Measurements from ENCODE around the gene YWHAB. TPM values are rescaled to one million over a fixed set of nuclear protein-coding genes. Genes with fewer than 3 reads are reported as not detected.

The YWHAB gene
- total and polyA plus RNA-seq, 10 of the 15 experiments (the other 5 are each of a cell fraction or from before 2014, with no cell fraction given), result 63.5 to 323 (median 144) TPM

- TF ChIP-seq STAT3 (IDR thresholded peaks at IDR 0.05; ENCODE audit: low read depth, low read length) (no peak), FOS (IDR thresholded peaks at IDR 0.05; ENCODE audit: borderline replicate concordance, extremely low read depth, insufficient read length) (no peak), YY1 (IDR thresholded peaks at IDR 0.05; ENCODE audit: low read depth, low read length) (0 out of 2 replicates have a peak, but pooled peaks have one; percentile 11), JUNB (IDR thresholded peaks at IDR 0.05) (no peak), YBX1 (IDR thresholded peaks at IDR 0.05) (no peak), ATF7 (IDR thresholded peaks at IDR 0.05; ENCODE audit: low read depth) (peak; percentile 36; the same call in 1 of the 2 replicates), CREM (IDR thresholded peaks at IDR 0.05; ENCODE audit: low read depth) (0 out of 2 replicates have a peak, but pooled peaks have one; percentile 17), RCOR1 (conservative IDR thresholded peaks at IDR 0.05; ENCODE audit: low read depth, low read length) (no peak), SMAD5 (IDR thresholded peaks at IDR 0.05; ENCODE audit: low read depth) (peak; percentile 78; the same call in 1 of the 2 replicates), MTA3 (IDR thresholded peaks at IDR 0.05; ENCODE audit: borderline replicate concordance, low read length) (no peak), RBBP5 (conservative IDR thresholded peaks at IDR 0.05) (no peak), MYB (IDR thresholded peaks at IDR 0.05; ENCODE audit: borderline replicate concordance, low read depth, low read length) (no peak), ZBTB11 (CRISPR knock-in tag; IDR thresholded peaks at IDR 0.05) (0 out of 2 replicates have a peak, but pooled peaks have one; percentile 20), GATAD2B (conservative IDR thresholded peaks at IDR 0.05; ENCODE audit: low read depth) (peak; percentile 96)
- TF ChIP-seq, protein P1, sequence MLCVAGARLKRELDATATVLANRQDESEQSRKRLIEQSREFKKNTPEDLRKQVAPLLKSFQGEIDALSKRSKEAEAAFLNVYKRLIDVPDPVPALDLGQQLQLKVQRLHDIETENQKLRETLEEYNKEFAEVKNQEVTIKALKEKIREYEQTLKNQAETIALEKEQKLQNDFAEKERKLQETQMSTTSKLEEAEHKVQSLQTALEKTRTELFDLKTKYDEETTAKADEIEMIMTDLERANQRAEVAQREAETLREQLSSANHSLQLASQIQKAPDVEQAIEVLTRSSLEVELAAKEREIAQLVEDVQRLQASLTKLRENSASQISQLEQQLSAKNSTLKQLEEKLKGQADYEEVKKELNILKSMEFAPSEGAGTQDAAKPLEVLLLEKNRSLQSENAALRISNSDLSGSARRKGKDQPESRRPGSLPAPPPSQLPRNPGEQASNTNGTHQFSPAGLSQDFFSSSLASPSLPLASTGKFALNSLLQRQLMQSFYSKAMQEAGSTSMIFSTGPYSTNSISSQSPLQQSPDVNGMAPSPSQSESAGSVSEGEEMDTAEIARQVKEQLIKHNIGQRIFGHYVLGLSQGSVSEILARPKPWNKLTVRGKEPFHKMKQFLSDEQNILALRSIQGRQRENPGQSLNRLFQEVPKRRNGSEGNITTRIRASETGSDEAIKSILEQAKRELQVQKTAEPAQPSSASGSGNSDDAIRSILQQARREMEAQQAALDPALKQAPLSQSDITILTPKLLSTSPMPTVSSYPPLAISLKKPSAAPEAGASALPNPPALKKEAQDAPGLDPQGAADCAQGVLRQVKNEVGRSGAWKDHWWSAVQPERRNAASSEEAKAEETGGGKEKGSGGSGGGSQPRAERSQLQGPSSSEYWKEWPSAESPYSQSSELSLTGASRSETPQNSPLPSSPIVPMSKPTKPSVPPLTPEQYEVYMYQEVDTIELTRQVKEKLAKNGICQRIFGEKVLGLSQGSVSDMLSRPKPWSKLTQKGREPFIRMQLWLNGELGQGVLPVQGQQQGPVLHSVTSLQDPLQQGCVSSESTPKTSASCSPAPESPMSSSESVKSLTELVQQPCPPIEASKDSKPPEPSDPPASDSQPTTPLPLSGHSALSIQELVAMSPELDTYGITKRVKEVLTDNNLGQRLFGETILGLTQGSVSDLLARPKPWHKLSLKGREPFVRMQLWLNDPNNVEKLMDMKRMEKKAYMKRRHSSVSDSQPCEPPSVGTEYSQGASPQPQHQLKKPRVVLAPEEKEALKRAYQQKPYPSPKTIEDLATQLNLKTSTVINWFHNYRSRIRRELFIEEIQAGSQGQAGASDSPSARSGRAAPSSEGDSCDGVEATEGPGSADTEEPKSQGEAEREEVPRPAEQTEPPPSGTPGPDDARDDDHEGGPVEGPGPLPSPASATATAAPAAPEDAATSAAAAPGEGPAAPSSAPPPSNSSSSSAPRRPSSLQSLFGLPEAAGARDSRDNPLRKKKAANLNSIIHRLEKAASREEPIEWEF (IDR thresholded peaks at IDR 0.05; ENCODE audit: insufficient replicate concordance, low read depth, low read length), result no peak
- TF ChIP-seq, protein P2, sequence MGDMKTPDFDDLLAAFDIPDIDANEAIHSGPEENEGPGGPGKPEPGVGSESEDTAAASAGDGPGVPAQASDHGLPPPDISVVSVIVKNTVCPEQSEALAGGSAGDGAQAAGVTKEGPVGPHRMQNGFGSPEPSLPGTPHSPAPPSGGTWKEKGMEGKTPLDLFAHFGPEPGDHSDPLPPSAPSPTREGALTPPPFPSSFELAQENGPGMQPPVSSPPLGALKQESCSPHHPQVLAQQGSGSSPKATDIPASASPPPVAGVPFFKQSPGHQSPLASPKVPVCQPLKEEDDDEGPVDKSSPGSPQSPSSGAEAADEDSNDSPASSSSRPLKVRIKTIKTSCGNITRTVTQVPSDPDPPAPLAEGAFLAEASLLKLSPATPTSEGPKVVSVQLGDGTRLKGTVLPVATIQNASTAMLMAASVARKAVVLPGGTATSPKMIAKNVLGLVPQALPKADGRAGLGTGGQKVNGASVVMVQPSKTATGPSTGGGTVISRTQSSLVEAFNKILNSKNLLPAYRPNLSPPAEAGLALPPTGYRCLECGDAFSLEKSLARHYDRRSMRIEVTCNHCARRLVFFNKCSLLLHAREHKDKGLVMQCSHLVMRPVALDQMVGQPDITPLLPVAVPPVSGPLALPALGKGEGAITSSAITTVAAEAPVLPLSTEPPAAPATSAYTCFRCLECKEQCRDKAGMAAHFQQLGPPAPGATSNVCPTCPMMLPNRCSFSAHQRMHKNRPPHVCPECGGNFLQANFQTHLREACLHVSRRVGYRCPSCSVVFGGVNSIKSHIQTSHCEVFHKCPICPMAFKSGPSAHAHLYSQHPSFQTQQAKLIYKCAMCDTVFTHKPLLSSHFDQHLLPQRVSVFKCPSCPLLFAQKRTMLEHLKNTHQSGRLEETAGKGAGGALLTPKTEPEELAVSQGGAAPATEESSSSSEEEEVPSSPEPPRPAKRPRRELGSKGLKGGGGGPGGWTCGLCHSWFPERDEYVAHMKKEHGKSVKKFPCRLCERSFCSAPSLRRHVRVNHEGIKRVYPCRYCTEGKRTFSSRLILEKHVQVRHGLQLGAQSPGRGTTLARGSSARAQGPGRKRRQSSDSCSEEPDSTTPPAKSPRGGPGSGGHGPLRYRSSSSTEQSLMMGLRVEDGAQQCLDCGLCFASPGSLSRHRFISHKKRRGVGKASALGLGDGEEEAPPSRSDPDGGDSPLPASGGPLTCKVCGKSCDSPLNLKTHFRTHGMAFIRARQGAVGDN (IDR thresholded peaks at IDR 0.05), result peak; percentile 64
Observed at GRCh38 chr20:44885392-44886265, at the start of gene YWHAB (continued).
